HG03442 (cell line): ENCODE results near the gene RALY.

ENCODE experiments used
- ATAC-seq: cut with Tn5 transposase; IDR thresholded peaks from one replicate; pipeline ENCODE4 v1.9.1; 2021; ENCODE audit warnings: mild to moderate bottlenecking, moderate library complexity; ENCODE audit not compliant: unreplicated experiment

The RALY gene

GRCh38 chr20:34075647-34076046 is 81.9 kb downstream of the RALY start:
- ATAC-seq = no peak

DNA sequence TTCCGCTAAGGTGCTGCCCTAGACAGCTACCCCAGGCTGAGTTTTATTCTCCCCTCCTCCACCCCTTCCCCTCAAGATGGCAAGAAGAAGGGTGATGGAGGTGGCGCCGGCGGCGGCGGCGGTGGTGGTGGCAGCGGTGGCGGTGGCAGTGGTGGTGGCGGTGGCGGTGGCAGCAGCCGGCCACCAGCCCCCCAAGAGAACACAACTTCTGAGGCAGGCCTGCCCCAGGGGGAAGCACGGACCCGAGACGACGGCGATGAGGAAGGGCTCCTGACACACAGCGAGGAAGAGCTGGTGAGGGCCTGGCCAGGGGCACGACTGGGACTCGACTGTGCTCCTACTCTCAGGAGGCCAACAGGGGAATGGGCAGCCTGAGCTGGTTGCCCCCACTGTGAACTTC is 83.2 kb downstream of the RALY start:
- no peak for ATAC-seq

DNA sequence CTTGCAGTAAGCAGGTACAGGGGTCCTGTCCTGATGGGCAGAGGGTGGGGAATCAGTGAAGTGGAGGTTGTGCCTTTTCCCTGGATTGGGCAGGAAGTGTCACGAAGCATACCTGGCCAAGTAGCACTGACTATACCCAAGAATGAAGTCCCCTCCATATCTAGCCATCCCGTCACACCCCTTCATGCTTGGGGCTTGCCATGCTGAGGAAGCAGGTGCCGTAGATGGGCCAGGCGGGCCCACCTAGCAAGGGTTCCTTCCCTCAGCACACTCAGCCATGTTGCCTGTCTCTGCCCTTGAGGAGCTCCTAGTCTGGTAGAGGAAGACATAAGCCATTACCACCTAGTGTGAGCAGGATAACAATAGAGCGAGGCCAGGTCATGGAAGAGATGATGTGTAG is 84.8 kb downstream of the RALY start:
- ATAC-seq = no peak

GRCh38 chr20:34079818-34080217 is 86.1 kb downstream of the RALY start:
- no peak for ATAC-seq

DNA sequence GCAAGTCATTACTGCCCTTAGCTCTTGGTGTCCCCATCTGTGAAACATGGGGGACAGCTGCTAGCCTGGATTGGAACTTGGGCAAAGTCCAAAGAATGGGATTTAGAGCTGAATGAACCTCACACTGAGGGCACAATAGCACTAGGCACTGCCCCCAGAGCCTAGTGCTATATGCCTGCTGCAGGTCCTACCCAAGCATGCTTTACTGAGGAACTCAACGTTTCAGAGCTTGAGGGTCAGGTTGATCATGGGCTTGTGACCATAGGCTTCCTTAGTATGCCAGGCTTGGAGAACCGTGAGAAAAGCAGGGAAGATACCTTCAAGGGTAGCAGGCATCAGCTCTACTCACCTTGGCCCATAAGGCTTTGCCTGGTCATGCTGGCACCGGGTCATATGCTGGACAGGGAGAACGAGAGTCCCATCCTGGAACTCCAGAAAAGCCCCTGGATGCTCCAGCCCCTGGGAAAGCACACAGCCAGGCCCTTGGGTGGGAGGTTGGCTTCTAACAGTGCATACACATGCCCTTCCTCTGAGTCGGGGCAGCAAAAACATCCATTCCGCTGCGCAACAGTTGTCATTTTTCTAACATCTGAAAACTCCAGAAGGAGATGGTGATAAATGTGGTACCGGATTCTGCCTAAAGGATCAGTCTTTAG is 88.6 kb downstream of the RALY start:
- no peak for ATAC-seq

DNA sequence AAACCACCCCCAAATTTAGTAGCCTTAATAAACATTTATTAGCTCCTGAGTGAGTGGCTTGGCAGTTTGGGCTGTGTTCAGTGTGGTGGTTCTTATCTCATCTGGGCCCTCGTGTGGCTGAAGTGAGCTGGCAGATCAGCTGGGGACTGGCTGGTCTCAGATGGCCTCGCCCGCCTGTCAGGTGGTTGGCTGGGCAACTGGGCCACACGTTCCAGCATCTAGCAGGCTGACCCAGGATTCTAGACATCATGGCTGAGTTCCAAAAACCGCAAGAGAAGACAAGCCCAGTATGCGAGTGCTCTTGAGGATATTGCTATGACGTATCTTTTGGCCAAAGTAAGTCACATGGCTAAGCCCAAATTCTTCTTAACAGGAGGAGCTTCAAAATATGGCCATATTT is 89.4 kb downstream of the RALY start:
- ATAC-seq = no peak

DNA sequence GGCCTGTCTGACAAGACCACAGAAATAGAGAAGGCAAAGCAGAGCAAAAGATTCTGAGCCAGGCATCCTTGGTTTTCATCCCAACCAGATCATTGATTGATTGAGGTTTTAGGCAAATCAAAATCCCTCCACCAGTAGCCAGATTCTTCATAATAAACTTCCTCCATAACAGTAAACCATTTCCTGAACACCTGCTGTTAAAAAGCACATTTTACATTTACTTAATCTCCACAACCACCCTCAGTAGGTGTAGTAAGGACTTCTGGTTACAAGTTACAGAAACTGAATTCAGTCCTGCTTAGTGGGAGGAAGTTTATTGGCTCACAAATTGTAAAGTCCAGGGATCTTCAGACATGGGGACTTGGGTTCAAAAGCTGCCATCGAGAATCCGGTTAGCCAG is 90.1 kb downstream of the RALY start:
- ATAC-seq = no peak

GRCh38 chr20:34084227-34084923 is 90.7 kb downstream of the RALY start:
- no peak for ATAC-seq

GRCh38 chr20:34085544-34086040 is 91.9 kb downstream of the RALY start:
- ATAC-seq = no peak

DNA sequence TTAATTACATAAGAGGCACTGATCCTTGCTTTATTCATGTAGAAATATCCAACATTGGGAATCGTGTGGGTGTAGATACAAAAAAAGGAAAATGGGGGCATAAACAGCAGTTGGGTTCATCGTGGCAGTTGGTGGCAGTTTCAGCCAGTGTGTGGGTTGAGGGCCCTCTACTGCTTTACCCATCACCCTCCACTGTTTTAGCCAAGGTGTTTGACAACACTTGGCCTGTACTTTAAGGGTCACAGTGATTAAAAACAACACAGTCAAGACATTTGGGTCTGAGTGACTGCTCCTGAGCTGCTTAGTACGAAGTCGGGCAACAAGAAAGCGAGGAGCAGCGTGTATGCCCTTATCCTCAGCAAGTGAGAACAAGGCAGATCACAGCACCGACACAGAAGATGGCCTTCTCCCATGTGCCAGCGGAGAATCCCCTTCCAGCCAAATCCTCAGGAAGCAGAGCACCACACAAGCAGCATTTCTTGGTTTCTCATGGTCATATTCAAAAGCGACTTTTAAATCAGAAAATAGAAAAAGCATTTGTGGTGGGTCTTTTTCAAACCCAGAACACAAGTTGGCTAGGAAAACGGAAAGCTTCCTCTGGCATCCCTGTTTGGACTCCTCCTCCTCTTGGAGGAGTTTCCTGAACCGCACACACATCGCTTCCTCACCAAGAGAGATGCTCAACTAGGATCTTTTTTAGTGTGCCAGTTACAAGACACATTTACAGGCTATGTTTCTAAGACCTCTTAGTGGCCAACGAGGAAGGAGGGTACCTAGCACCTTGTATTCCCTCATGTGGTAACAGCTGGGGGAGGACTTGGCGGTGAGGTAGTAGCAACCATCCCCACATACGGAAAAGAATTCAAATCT is 94.8 kb downstream of the RALY start:
- ATAC-seq = no peak

GRCh38 chr20:34089175-34089479 is 95.4 kb downstream of the RALY start:
- no peak for ATAC-seq

DNA sequence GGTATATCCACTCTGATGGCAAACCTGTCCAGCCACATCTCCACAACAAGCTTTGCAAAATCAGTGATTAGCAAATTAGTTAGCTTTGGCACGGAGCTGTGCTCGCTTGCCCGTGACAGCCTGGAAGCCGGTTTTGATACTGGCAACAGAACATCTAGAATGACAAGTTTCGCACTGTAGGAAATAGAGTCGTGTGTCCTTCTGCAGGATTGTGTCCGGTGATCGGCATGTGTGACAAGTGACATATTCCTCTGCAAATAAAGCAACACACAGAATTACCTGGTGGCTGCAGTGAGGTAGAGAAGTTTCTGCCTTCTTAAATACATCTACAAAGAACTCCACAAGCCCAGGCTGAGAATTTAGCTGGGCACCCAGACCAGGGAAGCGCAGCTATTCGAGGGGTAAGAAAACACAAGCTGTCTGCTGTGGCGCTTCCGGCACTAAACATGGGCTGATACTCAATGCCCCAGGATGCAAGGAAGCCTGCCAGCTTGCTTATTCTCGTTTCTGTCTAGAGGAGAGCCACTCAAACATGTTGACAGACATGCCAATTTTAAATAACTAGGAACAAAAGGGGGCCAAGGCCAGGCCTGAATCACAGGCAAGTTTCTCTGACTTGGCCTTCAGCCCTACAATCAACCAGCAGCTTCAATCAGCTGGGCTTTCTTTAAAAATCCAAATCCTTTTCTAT is 96.1 kb downstream of the RALY start:
- ATAC-seq = no peak

DNA sequence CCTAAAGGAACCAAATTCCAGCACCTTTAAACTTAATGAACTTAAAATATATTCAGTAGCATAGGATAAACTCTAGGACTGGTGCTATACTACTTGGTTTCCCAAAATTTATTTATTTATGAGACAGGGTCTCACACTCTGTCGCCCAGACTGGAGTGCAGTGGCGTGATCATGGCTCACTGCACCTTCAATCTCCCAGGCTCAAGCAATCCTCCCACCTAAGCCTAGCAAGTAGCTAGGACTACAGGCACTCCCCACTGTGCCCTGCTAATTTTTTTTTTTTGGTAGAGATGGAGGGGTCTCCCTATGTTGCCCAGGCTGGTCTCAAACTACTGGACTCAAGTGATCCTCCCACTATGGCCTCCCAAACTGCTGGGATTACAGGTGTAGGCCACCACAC is 96.9 kb downstream of the RALY start:
- ATAC-seq = no peak

DNA sequence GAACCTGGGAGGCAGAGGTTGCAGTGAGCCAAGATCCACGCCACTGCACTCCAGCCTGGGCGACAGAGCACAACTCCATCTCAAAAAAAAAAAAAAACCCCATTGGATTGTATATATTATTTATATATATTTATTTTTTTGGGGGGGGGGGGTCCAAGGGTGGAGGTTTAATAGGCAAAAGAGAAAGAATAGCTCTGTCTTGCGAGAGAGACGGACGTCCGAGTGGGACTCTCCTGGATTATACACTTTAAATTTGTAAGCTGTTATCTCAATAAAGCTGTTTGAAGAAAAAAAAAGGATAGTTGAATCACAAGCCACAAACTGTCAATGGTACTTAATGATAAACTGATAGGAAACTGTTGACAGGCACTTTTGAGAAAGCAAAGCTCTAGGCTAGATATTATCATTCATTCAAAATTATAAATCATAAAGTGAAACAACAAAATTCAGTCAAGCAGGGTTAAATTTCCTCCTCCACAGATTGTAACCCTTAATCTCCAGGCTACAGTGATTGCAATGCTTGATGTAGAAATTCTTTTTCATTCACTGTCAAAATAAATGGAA is 98.0 kb downstream of the RALY start:
- ATAC-seq = no peak

DNA sequence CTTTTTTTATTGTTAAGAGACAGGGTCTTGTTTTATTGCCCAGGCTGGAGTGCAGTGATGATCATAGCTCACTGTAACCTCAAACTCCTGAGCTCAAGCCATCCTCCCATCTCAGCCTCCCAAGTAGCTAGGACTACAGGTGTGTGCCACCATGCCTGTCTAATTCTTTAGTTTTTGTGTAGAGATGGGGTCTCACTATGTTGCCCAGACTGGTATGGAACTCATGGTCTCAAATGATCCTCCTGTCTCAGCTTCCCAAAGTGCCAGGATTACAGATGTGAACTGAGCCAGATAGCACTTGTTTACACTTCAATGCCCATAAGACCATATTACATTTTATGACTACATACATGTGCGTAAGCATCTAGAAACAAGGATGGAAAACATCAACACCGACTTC is 100.2 kb downstream of the RALY start:
- no peak for ATAC-seq

DNA sequence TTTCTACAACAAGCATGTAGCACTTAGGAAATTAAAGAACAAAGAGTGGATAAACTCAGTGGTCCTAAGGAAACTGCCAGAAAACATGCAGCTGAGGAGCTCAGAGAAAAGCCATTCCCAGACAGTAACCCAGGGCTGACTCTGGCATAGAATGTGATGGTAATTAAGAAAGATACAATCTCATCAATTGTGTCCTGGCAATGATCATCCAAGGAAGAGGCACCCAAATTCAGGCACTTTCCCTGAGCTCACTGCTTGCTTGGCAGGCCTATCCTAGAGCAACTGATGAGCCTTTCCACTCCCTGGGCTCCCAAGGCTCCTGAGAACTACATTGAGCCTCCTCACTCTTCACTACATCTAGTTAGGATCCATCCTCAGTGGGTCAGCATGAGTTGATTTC is 102.1 kb downstream of the RALY start:
- no peak for ATAC-seq

DNA sequence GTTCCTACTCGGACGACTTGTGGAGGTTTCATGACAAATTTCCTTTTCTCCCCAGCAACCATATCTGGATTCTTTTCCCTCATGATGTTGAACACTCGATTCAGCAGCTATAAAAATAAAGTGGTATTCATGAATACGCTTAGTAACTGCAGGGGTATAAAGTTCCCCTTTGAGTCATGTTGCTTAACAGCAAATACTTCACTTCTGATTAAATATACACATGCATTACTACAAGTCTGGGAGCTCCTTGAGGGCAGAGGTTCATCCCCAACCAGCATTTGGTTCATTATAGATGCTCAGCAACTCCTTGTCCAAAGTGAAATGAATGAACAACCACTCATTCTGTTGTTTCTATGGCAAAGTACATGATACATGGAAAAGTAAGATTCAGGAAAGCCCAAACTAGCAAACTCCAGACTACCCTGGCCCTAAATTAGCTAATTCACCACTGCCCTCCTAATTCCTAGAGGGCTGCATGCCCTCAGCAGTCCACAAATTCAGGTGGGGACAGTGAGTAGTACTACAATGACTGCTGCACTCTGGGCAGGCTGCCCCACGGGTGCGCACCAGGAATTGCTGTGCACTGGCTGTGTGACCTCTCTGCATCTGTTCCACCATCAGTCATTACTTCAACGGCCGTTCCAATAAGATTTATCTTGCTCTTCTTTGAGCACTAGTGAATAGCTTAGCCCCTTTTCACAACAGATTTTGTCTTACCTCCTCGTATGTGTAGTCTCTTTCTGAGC is 103.2 kb downstream of the RALY start:
- ATAC-seq = no peak

DNA sequence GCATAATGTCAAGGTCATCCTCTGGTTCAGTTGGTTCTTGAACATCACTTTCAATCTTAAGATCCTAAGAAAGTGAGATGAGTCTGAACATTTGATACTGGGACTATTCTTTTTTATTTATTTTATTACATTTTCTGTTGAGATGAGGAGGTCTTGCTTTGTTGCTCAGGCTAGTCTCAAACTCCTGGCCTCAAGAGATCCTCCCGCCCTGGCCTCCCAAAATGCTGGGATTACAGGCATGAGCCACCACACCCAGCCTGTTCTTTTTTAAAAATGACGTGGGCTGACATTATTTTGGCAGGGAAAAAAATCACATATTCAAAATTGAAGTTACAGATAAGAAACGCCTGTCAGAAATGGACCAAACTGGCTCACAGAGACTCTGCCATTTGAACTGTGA is 104.9 kb downstream of the RALY start:
- ATAC-seq = no peak

DNA sequence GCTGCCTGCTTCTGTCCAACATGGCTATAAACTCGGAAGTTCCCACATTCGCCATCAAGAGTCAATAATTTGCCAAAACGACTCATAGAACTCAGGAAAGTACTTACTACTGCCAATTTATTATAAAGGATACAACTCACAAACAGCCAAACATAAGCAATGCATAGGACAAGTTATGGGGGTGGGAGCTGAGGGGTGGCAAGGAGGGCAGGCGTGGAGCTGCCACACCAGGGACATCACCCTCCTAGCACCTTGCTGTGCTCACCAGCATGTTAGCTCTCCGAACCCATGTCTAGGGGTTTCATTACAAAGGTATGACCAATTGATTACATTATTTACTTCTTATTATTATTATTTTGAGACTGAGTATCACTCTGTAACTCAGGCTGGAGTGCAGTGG is 106.0 kb downstream of the RALY start:
- ATAC-seq = no peak

- no peak for ATAC-seq
Observed at GRCh38 chr20:34100576-34100975, 106.9 kb downstream of the RALY start.
